Measurements from ENCODE around the gene EPHA8. TPM values are rescaled to one million over a fixed set of nuclear protein-coding genes. Genes with fewer than 3 reads are reported as not detected.

Gene EPHA8
- not detected in 2 replicates for total RNA-seq

GRCh38 chr1:22562584-22563583 lies at the start of gene EPHA8:
Gene EPHA8 (plus strand): TSS chr1:22563489. CDS start chr1:22563636, 147 bp downstream.

DNA sequence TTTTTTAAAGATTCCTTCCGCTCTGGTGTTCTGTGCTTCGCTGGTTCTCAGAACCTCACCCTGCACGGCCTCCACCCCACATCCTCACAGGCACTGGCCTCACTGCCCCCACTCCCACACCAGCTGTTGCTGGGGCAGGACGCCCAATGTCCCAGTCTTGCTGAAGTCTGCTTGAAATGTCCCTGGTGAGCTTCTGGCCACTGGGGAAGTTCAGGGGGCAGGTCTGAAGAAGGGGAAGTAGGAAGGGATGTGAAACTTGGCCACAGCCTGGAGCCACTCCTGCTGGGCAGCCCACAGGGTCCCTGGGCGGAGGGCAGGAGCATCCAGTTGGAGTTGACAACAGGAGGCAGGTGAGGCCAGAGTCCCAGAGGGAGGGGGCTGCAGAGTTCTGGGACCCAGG lies 73.1 kb downstream of the EPHA8 start, which contains the start of gene C1QA:
C1QA (plus strand) TSS at position 276 of the 400 bp plus-strand sequence. CDS start 989 bp downstream, outside the sequence.

DNA sequence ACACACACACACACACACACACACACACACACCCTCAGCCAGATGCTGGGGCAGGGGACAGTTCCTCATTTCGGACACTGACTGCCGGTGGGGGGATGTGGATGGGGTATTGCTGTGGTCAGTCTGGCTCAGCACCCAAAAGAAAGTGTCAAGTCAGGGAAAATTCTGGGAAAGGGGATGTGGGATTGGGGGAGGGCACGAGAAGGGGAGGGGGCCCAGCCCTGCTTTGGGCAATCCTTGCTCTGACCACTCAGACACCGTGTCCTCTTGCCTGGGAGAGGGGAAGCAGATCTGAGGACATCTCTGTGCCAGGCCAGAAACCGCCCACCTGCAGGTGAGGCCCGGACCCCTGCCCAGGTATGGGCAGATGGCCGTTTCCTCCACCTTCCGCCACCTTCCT lies 80.1 kb downstream of the EPHA8 start, which contains the start of gene C1QC:
C1QC (plus strand) TSS at position 253 of the 400 bp plus-strand sequence. CDS start 391 bp downstream, outside the sequence.

DNA sequence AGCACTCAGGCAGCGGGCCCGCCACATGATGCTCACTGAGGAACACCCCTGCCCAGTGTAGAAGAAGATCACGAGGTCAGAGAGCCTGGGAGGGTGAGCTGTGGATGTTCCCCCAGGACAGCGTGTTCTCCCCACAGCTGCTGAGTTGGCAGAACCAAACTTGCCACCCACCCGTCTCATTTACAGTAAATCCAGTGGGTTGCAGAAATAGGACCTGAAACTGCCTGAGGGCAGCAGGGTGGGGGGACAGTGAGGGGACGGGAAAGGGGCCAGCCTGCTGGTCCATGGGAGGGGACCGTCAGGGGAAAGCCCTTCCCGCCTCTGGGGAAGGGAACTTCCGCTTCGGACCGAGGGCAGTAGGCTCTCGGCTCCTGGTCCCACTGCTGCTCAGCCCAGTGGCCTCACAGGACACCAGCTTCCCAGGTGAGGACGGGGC lies 89.6 kb downstream of the EPHA8 start, which contains the start of gene C1QB:
C1QB (plus strand) TSS at position 356 of the 436 bp plus-strand sequence. CDS start 6,227 bp downstream, outside the sequence.

Small RNA genes within 50 kb of the gene (small RNA-seq; reads per million reads assigned to genes)
- gene MIR6127 = not detected

Other genes with a start within 250 kb of the EPHA8 start
- 14.7 and 18.5 TPM in 2 replicates for gene ZBTB40, start 111.6 kb upstream of the EPHA8 start, total RNA-seq
- gene C1QA, start 73.1 kb downstream of the EPHA8 start, total RNA-seq = not detected in 2 replicates
- gene C1QC, start 80.1 kb downstream of the EPHA8 start, total RNA-seq = not detected in 2 replicates
- gene C1QB, start 89.7 kb downstream of the EPHA8 start, total RNA-seq = not detected in 2 replicates
- gene EPHB2, start 147.3 kb downstream of the EPHA8 start, total RNA-seq = 62.0 and 77.4 TPM in 2 replicates

Data from vein endothelial cell (primary cell).